Peyer's patch (tissue), 4 donors: Measurements from ENCODE around the gene EIF6. TPM values are rescaled to one million over a fixed set of nuclear protein-coding genes. Genes with fewer than 3 reads are reported as not detected.

Experiments
- DNase-seq, 3 donors: peaks; one replicate each; pipeline ENCODE4 v3.0.0-alpha.2; 2017 to 2019
- H3K27ac ChIP-seq, 4 donors: fragments of 200-600 bp; sonication (generic); one replicate each; pipeline ENCODE4 v1.5.1; 2016 to 2019
- H3K27me3 ChIP-seq, 2 donors: fragments of 200-600 bp; sonication (generic); one replicate each; pipeline ENCODE4 v1.5.1; 2019
- H3K36me3 ChIP-seq, 3 donors: fragments of 200-600 bp; sonication (generic); one replicate each; pipeline ENCODE4 v1.5.1; 2016 to 2019
- H3K4me1 ChIP-seq, 4 donors: fragments of 200-600 bp; sonication (generic); one replicate each; pipeline ENCODE4 v1.5.1; 2016 to 2019
- H3K4me3 ChIP-seq, 4 donors: fragments of 200-600 bp; sonication (generic); 1 replicate in 3 of 4; 2 replicates in 1 of 4; pipeline ENCODE4 v1.5.1; 2016 to 2019; ENCODE audit warnings: mild to moderate bottlenecking in 1 of 4
- H3K9me3 ChIP-seq, 4 donors: fragments of 200-600 bp; sonication (generic); one replicate each; pipeline ENCODE4 v1.5.1; 2016 to 2019; ENCODE audit warnings: mild to moderate bottlenecking in 1 of 4
- POLR2A ChIP-seq, 2 donors: fragments of 450-650 bp; IDR thresholded peaks; one replicate each; pipeline ENCODE4 v1.5.1; 2017; ENCODE audit warnings: antibody characterized with exemption in 2 of 2, mild to moderate bottlenecking in 2 of 2, moderate library complexity in 2 of 2
- total RNA-seq, 4 donors: library from RNA; depleted of rRNA; stranded (reverse); fragments of >200 nt; gene quantifications; one replicate each; pipeline ENCODE4 v1.1.0, GENCODE V29; 2016
- TF ChIP-seq, protein P1 (sequence below), 6 experiments: fragments of 450-650 bp in 4 of 6; fragments of 200-600 bp in 2 of 6; sonication (generic) in 1 of 6; IDR thresholded peaks; one replicate each; pipeline ENCODE4 v1.5.1; 2017 to 2019; ENCODE audit warnings: antibody characterized with exemption in 6 of 6, mild to moderate bottlenecking in 3 of 6, moderate library complexity in 1 of 6

EIF6 gene
- total RNA-seq, 4 donors from 2014 or later, result 77.6 to 196 (median 157) TPM

DNA sequence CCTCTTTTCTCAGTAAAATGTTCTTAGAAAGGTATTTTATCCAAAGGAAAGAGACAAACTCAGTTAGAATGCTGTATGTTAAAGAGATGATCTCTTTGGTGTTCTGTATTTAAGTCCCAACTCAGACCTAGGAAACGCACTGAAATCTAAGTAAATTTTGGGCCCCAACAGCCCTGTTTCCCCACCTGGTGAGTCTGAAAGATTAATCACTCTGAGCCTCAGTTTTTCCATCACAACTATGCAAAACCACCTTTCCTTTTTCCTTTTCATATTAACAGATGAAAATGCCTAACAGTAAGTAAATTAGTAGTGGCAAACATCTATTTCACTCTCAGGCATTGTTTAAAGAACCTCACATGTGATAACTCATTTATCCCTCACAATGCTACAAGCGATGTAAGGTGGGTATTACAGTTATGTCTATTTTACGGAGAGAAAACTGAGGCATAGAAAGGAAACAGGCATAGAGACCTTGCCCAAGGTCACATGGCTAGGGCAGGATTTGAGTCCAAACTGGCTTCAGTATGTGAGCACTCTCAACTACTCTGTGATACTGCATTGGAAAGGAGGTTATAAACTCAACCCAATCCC lies 43.6 kb upstream of the EIF6 start:
- peak overlapping the region in 1 of 4 donors; percentile 3 for H3K27ac ChIP-seq
- no peak for TF ChIP-seq POLR2A (IDR thresholded peaks at IDR 0.05)
- TF ChIP-seq, protein P1, sequence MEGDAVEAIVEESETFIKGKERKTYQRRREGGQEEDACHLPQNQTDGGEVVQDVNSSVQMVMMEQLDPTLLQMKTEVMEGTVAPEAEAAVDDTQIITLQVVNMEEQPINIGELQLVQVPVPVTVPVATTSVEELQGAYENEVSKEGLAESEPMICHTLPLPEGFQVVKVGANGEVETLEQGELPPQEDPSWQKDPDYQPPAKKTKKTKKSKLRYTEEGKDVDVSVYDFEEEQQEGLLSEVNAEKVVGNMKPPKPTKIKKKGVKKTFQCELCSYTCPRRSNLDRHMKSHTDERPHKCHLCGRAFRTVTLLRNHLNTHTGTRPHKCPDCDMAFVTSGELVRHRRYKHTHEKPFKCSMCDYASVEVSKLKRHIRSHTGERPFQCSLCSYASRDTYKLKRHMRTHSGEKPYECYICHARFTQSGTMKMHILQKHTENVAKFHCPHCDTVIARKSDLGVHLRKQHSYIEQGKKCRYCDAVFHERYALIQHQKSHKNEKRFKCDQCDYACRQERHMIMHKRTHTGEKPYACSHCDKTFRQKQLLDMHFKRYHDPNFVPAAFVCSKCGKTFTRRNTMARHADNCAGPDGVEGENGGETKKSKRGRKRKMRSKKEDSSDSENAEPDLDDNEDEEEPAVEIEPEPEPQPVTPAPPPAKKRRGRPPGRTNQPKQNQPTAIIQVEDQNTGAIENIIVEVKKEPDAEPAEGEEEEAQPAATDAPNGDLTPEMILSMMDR (IDR thresholded peaks at IDR 0.05), result no peak
- peaks cover 0 to 33% (median 3%) of the 10 kb centered on the region in 4 donors for H3K4me1 ChIP-seq
- no peaks in the 10 kb centered on the region for H3K27me3 ChIP-seq
- no peaks in the 10 kb centered on the region for H3K9me3 ChIP-seq
- DNase-seq, result no peak
- no peaks in the 10 kb centered on the region for H3K36me3 ChIP-seq
- no peak overlapping the region for H3K4me3 ChIP-seq

DNA sequence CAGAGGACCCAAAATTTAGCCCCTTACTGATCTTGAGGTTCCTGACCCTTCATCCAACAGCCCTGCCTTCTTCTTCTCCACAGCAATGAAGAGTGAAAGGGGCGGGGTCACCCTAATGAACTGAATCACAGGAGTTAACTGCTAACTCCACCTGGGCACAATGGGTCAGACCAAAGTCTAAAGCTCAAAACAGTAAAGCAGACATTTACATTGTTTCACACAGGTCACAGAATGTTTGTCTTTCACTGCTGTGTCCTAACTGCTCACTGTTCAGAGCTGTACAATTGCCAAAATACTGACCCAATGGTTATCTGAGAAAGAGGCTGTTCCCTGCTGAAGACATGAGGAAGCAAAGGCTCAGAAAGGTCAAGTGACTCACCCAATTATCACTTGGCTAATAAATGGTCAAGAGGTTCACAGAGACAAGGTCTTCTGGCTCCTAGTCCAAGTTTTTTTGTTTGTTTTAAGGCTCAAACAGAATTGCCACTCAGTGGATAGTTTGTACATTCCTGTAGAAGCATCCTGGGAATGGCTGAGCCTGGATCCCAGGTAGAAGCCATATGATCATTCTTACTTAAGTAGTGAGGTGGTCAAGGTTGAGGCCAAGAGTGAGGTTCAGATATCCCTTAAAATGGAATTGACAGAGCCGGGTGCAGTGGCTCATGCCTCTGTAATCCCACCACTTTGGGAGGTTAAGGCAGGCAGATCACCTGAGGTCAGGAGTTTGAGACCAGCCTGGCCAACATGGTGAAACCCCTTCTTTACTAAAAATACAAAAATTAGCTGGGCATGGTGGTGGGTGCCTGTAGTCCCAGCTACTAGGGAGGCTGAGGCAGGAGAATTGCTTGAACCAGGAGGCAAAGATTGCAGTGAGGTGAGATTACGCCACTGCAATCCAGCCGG lies 42.8 kb upstream of the EIF6 start:
- peaks cover 0 to 33% (median 3%) of the 10 kb centered on the region in 4 donors for H3K4me1 ChIP-seq
- no peaks in the 10 kb centered on the region for H3K36me3 ChIP-seq
- TF ChIP-seq, protein P1 (IDR thresholded peaks at IDR 0.05), result no peak
- TF ChIP-seq POLR2A (IDR thresholded peaks at IDR 0.05), result no peak
- H3K9me3 ChIP-seq, result no peaks in the 10 kb centered on the region
- no peaks in the 10 kb centered on the region for H3K27me3 ChIP-seq
- peak in 2 of 3 donors; percentile 57 to 85 for DNase-seq
- H3K27ac ChIP-seq, result peak overlapping the region in 3 of 4 donors; percentile 50 to 90 (median 71)
- H3K4me3 ChIP-seq, result no peak overlapping the region

DNA sequence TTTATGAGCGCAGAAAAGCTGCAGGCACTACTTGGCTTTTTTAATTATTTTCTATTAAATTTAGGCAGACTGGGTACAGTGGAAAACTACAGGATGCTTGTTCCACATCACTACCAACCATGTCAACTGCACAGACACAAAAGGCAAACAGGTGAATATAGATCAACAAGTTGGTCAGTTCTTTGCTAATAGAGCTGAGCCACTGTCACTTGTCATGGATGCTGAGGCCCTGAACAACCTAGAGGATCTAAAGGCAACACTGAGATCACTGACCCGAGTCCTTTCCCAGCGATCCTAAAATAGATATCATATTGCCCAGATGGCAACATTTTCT lies 42.1 kb upstream of the EIF6 start:
- Histone ChIP-seq H3K27ac (peak overlapping the region in 3 of 4 donors; percentile 4 to 80 (median 71)), H3K4me3 (no peak overlapping the region), H3K4me1 (peaks cover 0 to 33% (median 3%) of the 10 kb centered on the region in 4 donors), H3K36me3 (no peaks in the 10 kb centered on the region), H3K27me3 (no peaks in the 10 kb centered on the region), H3K9me3 (no peaks in the 10 kb centered on the region)
- TF ChIP-seq, protein P1 (IDR thresholded peaks at IDR 0.05), result no peak
- TF ChIP-seq POLR2A (IDR thresholded peaks at IDR 0.05), result no peak
- DNase-seq, result no peak

DNA sequence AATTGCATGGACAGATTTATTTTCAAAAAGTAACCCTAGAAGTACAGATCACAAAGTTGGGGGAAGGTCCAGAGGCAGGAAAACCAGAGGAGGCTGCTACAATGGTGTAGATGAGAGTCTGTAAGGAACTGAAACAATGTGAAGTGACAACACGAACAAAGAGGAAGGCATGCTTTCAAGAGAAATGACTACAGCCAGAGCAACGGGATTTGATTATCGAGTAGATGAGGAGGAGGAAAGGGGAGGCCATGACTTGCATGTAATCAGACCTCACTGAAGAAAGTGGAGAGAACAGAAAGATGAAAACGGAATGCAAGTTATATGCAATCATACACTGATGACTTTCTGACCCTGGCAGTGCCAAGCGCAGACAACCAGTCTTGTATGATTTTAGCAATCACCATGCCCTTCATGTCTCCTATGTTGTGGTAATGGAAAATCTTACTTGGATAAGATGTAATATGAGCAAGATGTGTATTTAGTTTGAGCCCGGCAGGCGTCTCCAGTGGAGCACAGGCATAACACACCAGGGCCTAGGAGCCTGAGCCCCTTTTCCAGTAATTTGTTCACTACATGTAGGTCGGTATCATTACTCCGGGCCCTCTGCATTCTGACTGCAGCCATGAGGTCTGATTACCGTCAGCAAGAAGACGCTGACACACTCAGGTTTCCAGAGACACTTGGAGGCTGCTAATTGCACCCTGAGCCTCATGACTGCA lies 41.6 kb upstream of the EIF6 start:
- no peak for DNase-seq
- Histone ChIP-seq H3K27me3 (no peaks in the 10 kb centered on the region), H3K27ac (peak overlapping the region in 3 of 4 donors; percentile 19 to 80 (median 71))

DNA sequence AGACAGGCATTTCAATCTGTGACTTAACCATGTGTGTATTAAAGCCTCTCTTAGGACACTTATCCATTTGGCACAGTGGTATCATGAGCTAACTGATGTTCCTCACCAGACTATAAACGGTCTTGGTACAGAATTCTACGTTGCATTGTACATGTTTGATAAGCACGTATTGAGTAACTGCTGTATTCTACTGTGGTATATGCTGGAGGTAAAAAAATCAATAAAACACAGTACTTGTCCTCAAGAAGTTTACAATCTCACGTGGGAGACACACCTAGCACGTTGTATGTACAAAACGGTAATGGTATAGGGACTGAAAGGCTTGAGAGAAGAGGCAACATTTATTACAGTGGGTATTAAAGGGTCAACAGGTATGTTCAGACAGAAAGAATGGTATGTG lies 40.8 kb upstream of the EIF6 start:
- H3K9me3 ChIP-seq, result no peaks in the 10 kb centered on the region
- peaks cover 0 to 33% (median 3%) of the 10 kb centered on the region in 4 donors for H3K4me1 ChIP-seq
- TF ChIP-seq POLR2A (IDR thresholded peaks at IDR 0.05), result no peak
- TF ChIP-seq, protein P1 (IDR thresholded peaks at IDR 0.05), result no peak
- H3K27ac ChIP-seq, result peak overlapping the region in 2 of 4 donors; percentile 71 to 80
- no peaks in the 10 kb centered on the region for H3K36me3 ChIP-seq
- H3K27me3 ChIP-seq, result no peaks in the 10 kb centered on the region
- no peak for DNase-seq
- no peak overlapping the region for H3K4me3 ChIP-seq

More for the DNA sequence above, 41.6 kb upstream of the EIF6 start:
- no peaks in the 10 kb centered on the region for H3K36me3 ChIP-seq
- H3K4me3 ChIP-seq, result no peak overlapping the region
- H3K9me3 ChIP-seq, result no peaks in the 10 kb centered on the region
- peaks cover 0 to 33% (median 3%) of the 10 kb centered on the region in 4 donors for H3K4me1 ChIP-seq
- TF ChIP-seq POLR2A (IDR thresholded peaks at IDR 0.05), result no peak
- TF ChIP-seq, protein P1 (IDR thresholded peaks at IDR 0.05), result no peak
